CD14-positive monocyte (primary cell): ENCODE measurements around the gene CHRNA4. TPM values are rescaled to one million over a fixed set of nuclear protein-coding genes. Genes with fewer than 3 reads are reported as not detected.

Source experiments
- DNase-seq, 3 donors: peaks; one replicate each; pipeline ENCODE4 v3.0.0-alpha.2; 2011 to 2022
- H2AFZ ChIP-seq: 2 replicates; pipeline ENCODE4 v1.6.0; 2012; ENCODE audit warnings: mild to moderate bottlenecking, low read depth, low read length, inconsistent platforms; ENCODE audit not compliant: insufficient read depth, poor library complexity, severe bottlenecking
- H3K27ac ChIP-seq, 2 donors: 1 replicate in 1 of 2; 2 replicates in 1 of 2; pipeline ENCODE4 v1.5.1; 2012 to 2013; ENCODE audit warnings: low read length in 2 of 2, control low read depth in 1 of 2, inconsistent platforms in 1 of 2, low read depth in 1 of 2, mild to moderate bottlenecking in 1 of 2
- H3K27me3 ChIP-seq, 2 donors: one replicate each; pipeline versions ENCODE4 v1.6.0 to v1.6.1; 2011 to 2013; ENCODE audit warnings: low read length in 2 of 2; ENCODE audit not compliant: control insufficient read depth in 2 of 2, insufficient read depth in 2 of 2
- H3K36me3 ChIP-seq, 2 donors: replicated peaks in 1 of 2; 1 replicate in 1 of 2; 2 replicates in 1 of 2; pipeline versions ENCODE4 v1.5.1 to v1.6.1; 2012 to 2013; ENCODE audit warnings: low read length in 2 of 2, control low read depth in 1 of 2, inconsistent platforms in 1 of 2, mild to moderate bottlenecking in 1 of 2; ENCODE audit not compliant: insufficient read depth in 2 of 2, control insufficient read depth in 1 of 2
- H3K4me1 ChIP-seq, 2 donors: 1 replicate in 1 of 2; 2 replicates in 1 of 2; pipeline versions ENCODE4 v1.5.1 to v1.6.1; 2012 to 2013; ENCODE audit warnings: low read length in 2 of 2, control low read depth in 1 of 2, inconsistent platforms in 1 of 2, mild to moderate bottlenecking in 1 of 2, moderate library complexity in 1 of 2; ENCODE audit not compliant: insufficient read depth in 2 of 2, control insufficient read depth in 1 of 2
- H3K4me2 ChIP-seq: replicated peaks from 2 replicates; pipeline ENCODE3; 2012; ENCODE audit warnings: low read length, moderate library complexity, mild to moderate bottlenecking; ENCODE audit not compliant: poor library complexity, severe bottlenecking; ENCODE audit errors: extremely low read depth
- H3K4me3 ChIP-seq, 3 experiments: fragments of 200-600 bp in 1 of 3; sonication (generic) in 1 of 3; replicated peaks in 1 of 3; 1 replicate in 2 of 3; 2 replicates in 1 of 3; pipeline ENCODE4 v1.5.1; 2011 to 2013; ENCODE audit warnings: low read length in 3 of 3, mild to moderate bottlenecking in 3 of 3, control low read depth in 2 of 3, low read depth in 2 of 3, inconsistent platforms in 1 of 3, moderate library complexity in 1 of 3
- H3K79me2 ChIP-seq: 2 replicates; pipeline ENCODE4 v1.6.0; 2012; ENCODE audit warnings: mild to moderate bottlenecking, control low read depth, inconsistent platforms, low read length, moderate library complexity; ENCODE audit not compliant: insufficient read depth
- H3K9ac ChIP-seq: 2 replicates; pipeline ENCODE4 v1.6.0; 2017; ENCODE audit warnings: low read length, mild to moderate bottlenecking; ENCODE audit not compliant: insufficient read depth, poor library complexity, severe bottlenecking
- H3K9me3 ChIP-seq, 2 donors: replicated peaks in 1 of 2; 1 replicate in 1 of 2; 2 replicates in 1 of 2; pipeline versions ENCODE4 v1.5.1 to v1.6.1; 2012 to 2013; ENCODE audit warnings: low read length in 2 of 2, control low read depth in 1 of 2; ENCODE audit not compliant: control insufficient read depth in 1 of 2, insufficient read depth in 1 of 2
- H4K20me1 ChIP-seq: 2 replicates; pipeline ENCODE4 v1.6.0; 2012; ENCODE audit warnings: mild to moderate bottlenecking, low read length, control low read depth, moderate library complexity; ENCODE audit not compliant: insufficient read depth
- H3K27ac Mint-ChIP-seq, 7 donors: one replicate each; pipeline ENCODE4 v1.8.0; 2020; ENCODE audit warnings: mild to moderate bottlenecking in 7 of 7, mixed read lengths in 7 of 7, moderate library complexity in 6 of 7, inconsistent platforms in 2 of 7
- H3K27me3 Mint-ChIP-seq, 3 donors: one replicate each; pipeline ENCODE4 v1.8.0; 2021 to 2022; ENCODE audit warnings: low read depth in 3 of 3, mild to moderate bottlenecking in 3 of 3, mixed read lengths in 3 of 3, moderate library complexity in 3 of 3, inconsistent platforms in 1 of 3
- H3K36me3 Mint-ChIP-seq, 2 donors: one replicate each; pipeline ENCODE4 v1.8.0; 2020; ENCODE audit warnings: mixed read lengths in 2 of 2, inconsistent platforms in 1 of 2, mild to moderate bottlenecking in 1 of 2
- H3K4me1 Mint-ChIP-seq: one replicate; pipeline ENCODE4 v1.8.0; 2020; ENCODE audit warnings: mild to moderate bottlenecking, mixed read lengths
- H3K4me3 Mint-ChIP-seq, 2 donors: one replicate each; pipeline ENCODE4 v1.8.0; 2020; ENCODE audit warnings: mild to moderate bottlenecking in 2 of 2, mixed read lengths in 2 of 2, moderate library complexity in 1 of 2
- H3K9me3 Mint-ChIP-seq, 7 donors: one replicate each; pipeline ENCODE4 v1.8.0; 2020 to 2022; ENCODE audit warnings: mixed read lengths in 7 of 7, mild to moderate bottlenecking in 6 of 7, moderate library complexity in 6 of 7, inconsistent platforms in 2 of 7
- WGBS: methylation state at CpG from one replicate; pipeline ENCODE4 v1.1.5; 2013; ENCODE audit warnings: missing lambda C conversion rate; ENCODE audit not compliant: insufficient coverage; 5-methylcytosine and 5-hydroxymethylcytosine counted together
- intact Hi-C, 2 donors: fragments of 100-400 bp; cut with micrococcal nuclease; formaldehyde crosslinking; loops; one replicate each; pipeline versions ENCODE4 v1.15.0 to v1.15.1; 2023
- polyA plus RNA-seq, 3 donors: library from polyadenylated mRNA; depleted of rRNA in 1 of 3; unstranded in 2 of 3; stranded (reverse) in 1 of 3; fragments of 300-500 nt in 2 of 3; fragments of >200 nt in 1 of 3; fragmentation: Illumina TruSeq in 2 of 3; gene quantifications; 1 replicate in 2 of 3; 2 replicates in 1 of 3; pipeline ENCODE4 v1.2.3, GENCODE V29; 2012 to 2021
- TF ChIP-seq, protein P1 (sequence below): fragments of 200-600 bp; IDR thresholded peaks from one replicate; pipeline ENCODE4 v1.8.0; 2022; ENCODE audit warnings: antibody characterized with exemption, mild to moderate bottlenecking

CHRNA4 gene
- polyA plus RNA-seq, 3 donors: not detected

- Mint-ChIP-seq H3K27me3 (peaks cover 12 to 37% (median 21%) of the 10 kb centered on the region in 3 donors), H3K4me1 (no peaks in the 10 kb centered on the region), H3K4me3 (no peak overlapping the region), H3K27ac (no peak overlapping the region), H3K9me3 (peaks cover 0 to 5% (median 3%) of the 10 kb centered on the region in 7 donors), H3K36me3 (no peaks in the 10 kb centered on the region)
- Histone ChIP-seq H3K27me3 (peaks cover 0 to 19% of the 10 kb centered on the region in 2 donors), H3K9me3 (peaks cover 0 to 5% of the 10 kb centered on the region in 2 donors), H2AFZ (no peak overlapping the region), H3K9ac (no peak overlapping the region), H3K4me1 (no peaks in the 10 kb centered on the region), H3K4me3 (no peak overlapping the region), H3K4me2 (no peak overlapping the region), H3K27ac (no peak overlapping the region), H3K36me3 (no peaks in the 10 kb centered on the region), H3K79me2 (no peaks in the 10 kb centered on the region), H4K20me1 (no peaks in the 10 kb centered on the region)
- WGBS: 66% methylated on average over 26 of the region's 31 CpGs
- DNase-seq: no peak
- intact Hi-C loops: no loop called here
- TF ChIP-seq, protein P1, sequence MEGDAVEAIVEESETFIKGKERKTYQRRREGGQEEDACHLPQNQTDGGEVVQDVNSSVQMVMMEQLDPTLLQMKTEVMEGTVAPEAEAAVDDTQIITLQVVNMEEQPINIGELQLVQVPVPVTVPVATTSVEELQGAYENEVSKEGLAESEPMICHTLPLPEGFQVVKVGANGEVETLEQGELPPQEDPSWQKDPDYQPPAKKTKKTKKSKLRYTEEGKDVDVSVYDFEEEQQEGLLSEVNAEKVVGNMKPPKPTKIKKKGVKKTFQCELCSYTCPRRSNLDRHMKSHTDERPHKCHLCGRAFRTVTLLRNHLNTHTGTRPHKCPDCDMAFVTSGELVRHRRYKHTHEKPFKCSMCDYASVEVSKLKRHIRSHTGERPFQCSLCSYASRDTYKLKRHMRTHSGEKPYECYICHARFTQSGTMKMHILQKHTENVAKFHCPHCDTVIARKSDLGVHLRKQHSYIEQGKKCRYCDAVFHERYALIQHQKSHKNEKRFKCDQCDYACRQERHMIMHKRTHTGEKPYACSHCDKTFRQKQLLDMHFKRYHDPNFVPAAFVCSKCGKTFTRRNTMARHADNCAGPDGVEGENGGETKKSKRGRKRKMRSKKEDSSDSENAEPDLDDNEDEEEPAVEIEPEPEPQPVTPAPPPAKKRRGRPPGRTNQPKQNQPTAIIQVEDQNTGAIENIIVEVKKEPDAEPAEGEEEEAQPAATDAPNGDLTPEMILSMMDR: no peak
Measured at GRCh38 chr20:63376283-63377250, 15.4 kb upstream of the CHRNA4 start.

GRCh38 chr20:63375438-63375837 lies 14.3 kb upstream of the CHRNA4 start:
- TF ChIP-seq, protein P1: no peak
- intact Hi-C loops: no loop called here
- H3K4me1 Mint-ChIP-seq: no peaks in the 10 kb centered on the region
- Histone ChIP-seq H3K36me3 (no peaks in the 10 kb centered on the region), H4K20me1 (no peaks in the 10 kb centered on the region), H3K4me2 (no peak overlapping the region), H3K9me3 (peaks cover 0 to 5% of the 10 kb centered on the region in 2 donors), H3K27me3 (peaks cover 0 to 19% of the 10 kb centered on the region in 2 donors), H3K4me1 (no peaks in the 10 kb centered on the region), H3K4me3 (no peak overlapping the region), H3K79me2 (no peaks in the 10 kb centered on the region), H2AFZ (no peak overlapping the region), H3K9ac (no peak overlapping the region), H3K27ac (no peak overlapping the region)
- 82% methylated on average over 3 of the region's 3 CpGs for WGBS
- peaks cover 0 to 5% (median 3%) of the 10 kb centered on the region in 7 donors for H3K9me3 Mint-ChIP-seq
- DNase-seq: no peak
- H3K27me3 Mint-ChIP-seq: peaks cover 12 to 40% (median 16%) of the 10 kb centered on the region in 3 donors
- H3K27ac Mint-ChIP-seq: no peak overlapping the region
- H3K4me3 Mint-ChIP-seq: no peak overlapping the region
- H3K36me3 Mint-ChIP-seq: no peaks in the 10 kb centered on the region
